ENCODE results near the gene IDH3B.

GRCh38 chr20:2705931-2706645, 42.1 kb upstream of the IDH3B start:
- TF ChIP-seq POLR2A (IDR thresholded peaks at IDR 0.05) = no peak
- TF ChIP-seq, protein P1, sequence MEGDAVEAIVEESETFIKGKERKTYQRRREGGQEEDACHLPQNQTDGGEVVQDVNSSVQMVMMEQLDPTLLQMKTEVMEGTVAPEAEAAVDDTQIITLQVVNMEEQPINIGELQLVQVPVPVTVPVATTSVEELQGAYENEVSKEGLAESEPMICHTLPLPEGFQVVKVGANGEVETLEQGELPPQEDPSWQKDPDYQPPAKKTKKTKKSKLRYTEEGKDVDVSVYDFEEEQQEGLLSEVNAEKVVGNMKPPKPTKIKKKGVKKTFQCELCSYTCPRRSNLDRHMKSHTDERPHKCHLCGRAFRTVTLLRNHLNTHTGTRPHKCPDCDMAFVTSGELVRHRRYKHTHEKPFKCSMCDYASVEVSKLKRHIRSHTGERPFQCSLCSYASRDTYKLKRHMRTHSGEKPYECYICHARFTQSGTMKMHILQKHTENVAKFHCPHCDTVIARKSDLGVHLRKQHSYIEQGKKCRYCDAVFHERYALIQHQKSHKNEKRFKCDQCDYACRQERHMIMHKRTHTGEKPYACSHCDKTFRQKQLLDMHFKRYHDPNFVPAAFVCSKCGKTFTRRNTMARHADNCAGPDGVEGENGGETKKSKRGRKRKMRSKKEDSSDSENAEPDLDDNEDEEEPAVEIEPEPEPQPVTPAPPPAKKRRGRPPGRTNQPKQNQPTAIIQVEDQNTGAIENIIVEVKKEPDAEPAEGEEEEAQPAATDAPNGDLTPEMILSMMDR (IDR thresholded peaks at IDR 0.05) = no peak
